GM18517 (cell line): ENCODE results near the gene QRFPR.
A peak's percentile ranks its signal among the peaks of the same experiment; 100 is the strongest.
"Not testable (repeated sequence)": the region's sequence is repeated elsewhere in the genome, so short reads cannot be mapped to it uniquely, and the experiment has no call there.

Experiments used
- ATAC-seq: cut with Tn5 transposase; IDR thresholded peaks from one replicate; pipeline ENCODE4 v1.9.1; 2021; ENCODE audit warnings: mild to moderate bottlenecking, moderate library complexity; ENCODE audit not compliant: unreplicated experiment

Gene QRFPR

DNA sequence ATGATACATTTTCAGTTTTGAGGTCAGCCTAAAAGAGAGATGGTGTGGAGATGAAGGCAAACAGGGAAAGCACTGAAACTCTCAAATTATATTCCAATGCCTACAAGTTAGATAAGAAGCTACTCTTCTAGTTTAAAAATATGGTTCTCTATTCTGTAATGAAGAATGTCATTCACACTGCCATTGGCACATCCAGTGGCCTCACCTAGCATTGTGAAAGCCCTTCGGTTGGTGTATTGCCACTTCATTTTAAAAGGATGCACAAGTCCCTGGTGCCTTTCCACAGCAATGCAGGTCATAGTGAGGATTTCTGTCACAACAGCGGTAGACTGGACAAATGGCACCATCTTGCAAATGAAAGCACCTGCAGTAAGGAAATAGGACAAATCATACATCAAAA, 40.6 kb downstream of the QRFPR start:
- no peak for ATAC-seq

DNA sequence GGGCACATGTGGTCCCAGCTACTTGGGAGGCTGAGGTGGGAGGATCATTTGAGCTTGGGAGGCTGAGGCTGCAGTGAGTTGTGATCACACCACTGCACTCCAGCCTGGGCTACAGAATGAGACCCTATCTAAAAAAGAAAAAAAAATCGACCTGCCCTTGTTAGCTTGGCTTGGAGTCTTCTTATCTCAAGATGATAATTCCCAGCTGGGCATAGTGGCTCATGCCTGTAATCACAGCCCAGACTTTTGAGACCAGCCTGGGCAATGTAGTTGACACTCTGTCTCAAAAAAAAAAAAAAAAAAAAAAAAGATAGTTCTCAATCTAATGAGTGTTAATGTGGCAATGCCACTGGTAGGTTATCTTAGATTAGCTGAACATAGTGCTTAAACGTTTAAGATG, 41.0 kb downstream of the QRFPR start:
- ATAC-seq, result no peak

DNA sequence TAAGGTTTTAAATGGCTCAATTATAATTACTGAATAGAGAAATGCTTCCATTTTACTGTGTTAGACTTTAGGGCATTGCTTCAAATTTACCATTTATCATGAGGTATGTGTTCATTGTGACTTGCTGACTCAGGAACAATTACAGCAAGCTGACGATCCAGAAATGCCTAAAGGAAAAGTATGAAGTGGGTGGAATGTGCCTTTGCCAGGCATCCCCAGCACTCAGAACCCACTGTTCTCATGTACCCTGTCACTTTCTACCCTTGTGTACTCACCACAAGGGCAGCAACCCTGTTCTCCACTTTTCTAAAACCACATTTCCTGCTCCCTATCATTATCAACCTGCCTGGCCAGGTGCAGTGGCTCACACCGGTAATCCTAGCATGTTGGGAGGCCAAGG, 41.5 kb downstream of the QRFPR start:
- ATAC-seq, result no peak

DNA sequence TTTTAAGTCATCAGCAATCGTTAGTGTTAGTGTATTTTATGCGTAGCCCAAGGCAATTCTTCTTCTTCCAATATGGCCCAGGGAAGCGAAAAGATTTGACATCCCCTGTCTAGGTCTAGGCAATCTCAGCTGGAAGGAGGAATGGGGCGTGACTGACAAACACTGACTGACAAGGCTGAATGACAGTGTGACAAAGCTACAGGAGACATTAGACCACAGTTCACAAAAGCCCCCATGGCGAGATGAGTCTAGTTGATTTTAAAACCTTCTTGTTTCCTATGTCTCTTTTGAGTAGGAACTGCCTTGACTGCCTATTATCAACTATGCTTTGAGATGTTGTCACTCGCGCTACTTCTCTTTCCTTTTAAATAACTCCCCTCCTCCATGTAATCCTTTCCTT, 42.3 kb downstream of the QRFPR start:
- ATAC-seq, result no peak

DNA sequence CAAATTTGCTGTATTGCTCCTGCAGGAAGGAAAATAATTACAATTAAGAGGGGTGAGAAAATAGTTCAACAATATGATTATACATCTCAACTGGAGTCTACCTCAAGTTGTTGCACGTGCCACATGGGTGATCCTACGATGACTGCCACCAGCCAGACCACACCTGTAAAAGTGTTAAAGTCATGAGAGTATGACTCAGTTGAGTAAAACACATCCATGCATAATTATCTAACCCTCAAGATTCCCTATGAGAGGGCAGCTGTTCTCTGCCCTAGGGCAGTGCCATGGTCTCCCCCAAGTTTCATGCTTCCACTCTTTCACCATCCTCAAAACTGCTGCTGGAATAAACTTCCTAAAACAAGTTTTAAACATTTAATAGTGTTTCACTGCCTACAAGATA, 44.1 kb downstream of the QRFPR start:
- no peak for ATAC-seq

DNA sequence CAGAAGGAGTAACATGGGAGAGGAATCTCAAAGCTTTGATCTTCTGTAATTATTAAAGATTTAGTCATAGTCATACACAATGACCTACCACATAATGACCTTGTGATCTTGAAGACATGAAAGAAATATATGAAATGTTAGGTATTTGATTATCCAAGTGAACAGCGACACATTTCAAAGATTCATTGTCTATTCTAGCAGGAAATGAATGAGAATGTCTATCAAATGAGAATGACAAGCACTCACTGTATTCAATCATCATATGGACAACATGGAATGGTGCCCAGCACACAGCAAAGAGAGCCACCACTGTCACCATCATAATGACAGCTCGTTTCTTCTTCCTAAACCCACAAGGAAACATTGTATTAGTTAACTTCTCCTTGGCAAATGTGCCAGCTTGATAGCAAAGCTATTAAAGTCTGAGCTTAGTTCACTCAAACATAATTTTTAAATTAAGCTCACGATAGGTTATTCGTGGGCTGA, 50.6 kb downstream of the QRFPR start:
- no peak for ATAC-seq

DNA sequence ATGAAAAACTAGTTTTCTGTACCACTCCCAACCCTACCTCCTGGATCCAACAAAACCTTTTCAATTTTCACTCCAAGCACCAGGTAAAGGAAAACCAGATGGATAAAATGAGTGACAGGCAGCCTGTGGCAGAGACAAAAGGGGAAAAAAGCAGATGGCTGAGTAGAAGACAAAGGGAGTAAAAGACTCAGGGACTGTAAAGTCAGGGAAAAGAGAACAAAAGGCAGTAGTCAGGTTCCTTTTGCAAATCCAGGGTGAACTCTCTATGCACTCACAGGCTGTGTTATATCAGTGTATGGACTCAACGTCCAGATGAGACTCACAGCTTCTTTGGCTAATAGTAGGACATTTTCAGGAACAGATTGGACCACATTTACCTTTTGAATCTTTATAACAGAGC, 54.2 kb downstream of the QRFPR start:
- ATAC-seq, result no peak

DNA sequence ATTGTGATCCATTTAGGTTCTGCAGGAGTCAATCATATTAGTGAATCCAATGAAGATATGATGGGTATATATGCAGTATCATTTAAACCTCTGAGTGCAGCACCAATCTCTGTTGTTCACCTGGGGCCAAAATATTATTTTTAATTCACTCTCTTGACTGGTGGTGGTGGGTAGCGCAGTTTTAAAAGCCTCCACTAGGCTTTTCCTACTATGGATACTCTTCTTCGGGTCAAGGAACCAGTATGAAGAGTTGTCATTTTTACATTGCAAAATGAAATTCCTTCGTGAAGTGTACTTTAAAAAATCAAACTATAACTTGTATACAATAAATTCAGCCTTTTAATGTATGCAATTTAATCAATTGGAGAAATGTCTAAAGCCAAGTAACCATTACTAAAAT, 56.5 kb downstream of the QRFPR start:
- no peak for ATAC-seq

DNA sequence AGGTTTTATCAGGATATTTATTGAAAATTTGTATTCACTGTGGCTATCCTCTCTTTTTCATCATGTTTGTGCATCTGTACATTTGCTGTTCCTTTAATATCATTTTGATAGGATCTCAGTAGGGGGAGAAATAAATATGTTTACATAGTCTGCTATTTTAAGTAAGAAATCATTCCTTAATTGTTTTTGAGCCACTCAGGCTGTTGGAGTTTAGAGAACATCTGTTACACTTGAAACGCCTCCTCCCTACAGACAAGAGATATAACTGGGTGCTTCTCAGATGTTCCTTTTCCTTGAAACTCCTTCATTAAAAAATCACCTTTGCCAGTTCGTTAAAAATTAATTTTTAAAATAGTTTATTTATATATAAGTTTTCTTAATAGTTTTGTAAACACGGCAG, 59.4 kb downstream of the QRFPR start:
- ATAC-seq, result no peak

DNA sequence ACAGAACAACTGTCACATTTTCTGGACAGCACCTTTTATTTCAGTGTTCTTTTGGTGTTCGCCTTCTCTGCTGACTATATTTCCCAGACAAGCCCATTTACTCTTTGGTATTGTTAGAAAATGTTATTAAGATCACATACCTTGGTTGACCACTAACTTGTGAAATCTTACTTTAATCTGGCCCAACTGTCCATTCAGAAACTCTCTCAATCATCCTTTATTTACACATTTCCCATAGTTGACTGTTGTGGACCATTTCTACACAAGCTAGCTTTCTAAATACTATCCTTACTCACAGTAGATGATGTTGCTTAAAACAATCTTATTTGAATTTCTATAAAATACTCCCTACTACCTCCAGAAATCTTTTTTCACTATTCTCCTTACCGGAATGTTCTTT, 64.7 kb downstream of the QRFPR start:
- no peak for ATAC-seq

DNA sequence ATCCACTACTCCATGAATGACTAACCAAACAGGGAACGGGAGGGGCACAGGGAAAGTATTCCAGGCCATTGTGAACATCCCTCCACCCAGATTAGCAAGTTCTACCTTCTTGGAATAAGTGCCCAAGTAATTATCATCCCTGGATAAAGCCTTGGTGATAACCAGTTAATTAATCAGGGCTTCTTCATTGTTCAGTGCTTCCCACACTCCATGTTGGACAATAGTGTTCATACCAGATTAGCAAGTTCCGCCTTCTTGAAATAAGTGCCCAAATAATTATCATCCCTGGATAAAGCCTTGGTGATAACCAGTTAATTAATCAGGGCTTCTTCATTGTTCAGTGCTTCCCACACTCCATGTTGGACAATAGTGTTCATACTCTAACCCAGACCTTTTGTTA, 67.4 kb downstream of the QRFPR start:
- not testable (repeated sequence) for ATAC-seq

DNA sequence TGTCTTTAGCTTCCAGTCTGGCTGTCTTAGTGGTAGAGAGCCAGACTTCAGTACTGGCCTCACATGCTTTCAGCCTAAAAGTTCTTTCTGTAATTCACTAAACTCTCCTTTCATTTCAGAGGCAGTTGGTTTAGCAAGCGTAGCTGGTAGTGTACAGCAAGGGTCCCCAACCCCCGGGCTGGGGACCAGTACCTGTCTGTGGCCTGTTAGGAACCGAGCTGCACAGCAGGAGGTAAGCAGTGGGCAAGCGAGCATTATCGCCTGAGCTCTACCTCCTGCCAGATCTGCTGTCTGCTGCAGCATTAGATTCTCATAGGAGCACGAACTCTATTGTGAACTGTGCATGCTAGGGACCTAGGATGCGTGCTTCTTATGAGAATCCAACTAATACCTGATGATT, 72.0 kb downstream of the QRFPR start:
- no peak for ATAC-seq

DNA sequence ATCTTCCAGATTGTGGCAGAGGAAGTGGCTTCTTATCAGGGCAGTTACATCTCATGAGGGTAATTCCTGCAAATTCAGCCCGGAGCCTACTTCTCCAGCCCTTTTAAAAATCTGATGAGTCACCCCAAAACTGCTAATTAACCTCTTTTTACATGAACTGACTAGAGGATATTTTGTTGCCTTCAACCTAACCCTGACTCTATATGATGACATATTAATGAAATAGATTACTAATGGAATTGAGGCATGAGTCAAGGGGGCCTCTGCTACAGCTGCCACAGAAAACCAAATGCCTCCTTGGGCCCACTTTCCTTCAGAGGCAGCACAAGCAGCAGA, 72.5 kb downstream of the QRFPR start:
- ATAC-seq, result no peak

DNA sequence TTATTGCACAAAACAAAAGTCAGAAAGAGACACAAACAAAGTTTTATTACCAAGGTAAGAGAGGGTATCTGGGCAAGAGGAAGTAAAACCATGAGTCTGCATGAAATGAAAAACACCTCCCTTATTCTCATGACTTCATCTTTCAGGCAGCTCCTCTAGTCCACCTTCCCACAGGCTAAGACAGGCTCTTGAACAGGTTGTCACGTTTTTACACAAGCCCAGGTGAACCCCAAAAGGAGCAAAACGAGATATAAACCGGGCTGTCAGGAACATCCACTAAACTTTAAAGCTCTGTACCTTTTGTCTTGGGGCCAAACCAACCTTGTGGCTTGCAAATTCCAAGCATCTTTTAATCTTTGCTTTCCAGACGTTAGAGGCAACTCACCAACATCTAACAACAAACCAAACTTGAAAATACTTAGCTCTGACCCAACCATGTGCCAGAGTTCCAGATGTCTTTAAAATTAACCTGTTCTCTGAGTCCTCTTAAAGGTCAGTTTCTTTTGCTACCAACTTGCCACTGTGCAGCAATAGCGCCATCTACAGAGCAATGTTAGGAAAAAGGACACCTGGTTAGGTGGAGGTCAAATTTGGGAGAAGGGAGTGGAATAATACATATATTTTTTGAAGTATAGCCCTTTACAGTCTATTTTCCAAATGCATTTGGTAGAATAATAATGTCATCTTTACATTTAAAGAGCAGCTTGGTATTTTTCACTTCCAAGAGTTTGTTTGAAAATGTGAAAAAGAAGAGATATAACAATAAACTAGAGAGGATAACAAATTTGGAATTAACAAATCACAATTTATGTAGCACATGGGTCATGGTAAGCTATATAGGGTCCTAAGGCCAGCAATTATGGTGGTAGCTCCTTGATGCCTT, 73.1 kb downstream of the QRFPR start:
- ATAC-seq, result peak; percentile 88

DNA sequence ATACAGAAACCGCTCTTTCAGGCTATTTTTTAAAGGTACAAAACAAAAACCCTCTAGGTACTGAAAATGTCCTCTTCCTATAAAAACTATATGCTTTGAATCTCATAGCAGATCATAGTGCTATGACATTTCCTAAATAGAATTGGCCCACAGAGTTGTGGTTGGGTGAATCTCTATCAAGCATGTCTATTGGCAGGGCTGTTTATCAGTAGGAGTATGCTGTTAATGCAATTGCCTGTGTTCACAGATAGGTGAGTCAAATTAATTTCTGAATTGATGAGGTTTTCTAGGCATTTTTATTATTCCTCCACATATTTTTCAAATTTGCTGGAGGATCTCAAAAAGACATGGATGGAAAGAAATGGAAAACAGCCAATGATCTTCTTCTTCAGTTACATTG, 73.9 kb downstream of the QRFPR start:
- ATAC-seq, result no peak

DNA sequence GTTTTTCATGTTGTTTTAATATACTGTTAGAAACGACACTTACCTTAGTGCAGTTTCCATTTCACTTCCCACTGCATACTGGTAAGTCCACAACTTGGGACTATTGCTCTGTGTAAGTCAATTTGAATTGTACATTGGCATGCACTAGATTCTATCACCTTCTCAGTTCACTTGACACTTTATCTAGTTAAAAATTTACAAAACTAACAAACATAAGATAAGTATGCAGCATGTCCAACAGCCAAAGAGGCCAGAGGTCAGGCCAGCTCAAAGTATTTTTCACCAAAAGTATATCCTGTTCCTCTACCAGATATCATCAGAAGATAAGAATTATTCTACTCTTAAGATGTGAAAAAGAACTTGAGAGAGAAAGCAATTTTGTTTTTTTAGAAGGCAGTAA, 75.9 kb downstream of the QRFPR start:
- ATAC-seq, result no peak

DNA sequence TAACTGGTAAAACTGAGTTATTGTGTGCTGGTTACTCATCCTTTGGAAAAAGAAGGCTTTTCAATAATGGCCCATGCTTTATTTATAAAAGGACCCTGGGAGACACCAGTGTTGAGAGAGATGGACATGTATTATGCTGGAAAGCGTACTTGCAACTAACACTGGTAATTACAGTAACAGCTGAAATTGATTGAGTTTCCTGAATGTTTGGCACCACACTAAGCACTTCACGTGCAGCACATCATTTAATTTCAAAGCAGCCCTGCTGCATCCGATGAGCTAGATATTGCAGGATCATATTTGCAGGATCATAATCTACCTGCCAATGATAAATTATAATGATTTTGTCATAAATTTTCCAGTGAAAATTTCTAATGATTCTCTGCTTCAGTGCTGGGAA, 81.5 kb downstream of the QRFPR start:
- no peak for ATAC-seq

DNA sequence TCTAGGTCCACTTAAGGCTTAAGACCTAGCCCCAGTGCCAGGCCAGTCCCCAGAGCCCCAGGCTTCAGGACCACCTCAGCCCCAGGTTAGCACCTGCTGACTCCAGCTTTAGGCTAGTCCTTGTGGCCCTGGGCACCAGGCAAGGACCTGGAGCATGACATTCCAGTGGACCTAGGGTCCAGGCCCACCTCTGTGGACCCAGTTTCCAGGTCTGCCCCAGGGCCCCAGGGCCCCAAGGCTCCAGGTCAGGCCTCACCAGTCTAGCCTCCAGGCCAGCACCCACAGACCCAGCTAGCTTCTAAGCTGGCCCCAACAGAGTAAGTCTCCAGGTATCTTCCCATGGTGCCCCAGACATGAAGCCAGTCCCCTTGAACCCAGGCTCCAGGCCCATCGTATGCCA, 97.5 kb downstream of the QRFPR start:
- ATAC-seq, result no peak

DNA sequence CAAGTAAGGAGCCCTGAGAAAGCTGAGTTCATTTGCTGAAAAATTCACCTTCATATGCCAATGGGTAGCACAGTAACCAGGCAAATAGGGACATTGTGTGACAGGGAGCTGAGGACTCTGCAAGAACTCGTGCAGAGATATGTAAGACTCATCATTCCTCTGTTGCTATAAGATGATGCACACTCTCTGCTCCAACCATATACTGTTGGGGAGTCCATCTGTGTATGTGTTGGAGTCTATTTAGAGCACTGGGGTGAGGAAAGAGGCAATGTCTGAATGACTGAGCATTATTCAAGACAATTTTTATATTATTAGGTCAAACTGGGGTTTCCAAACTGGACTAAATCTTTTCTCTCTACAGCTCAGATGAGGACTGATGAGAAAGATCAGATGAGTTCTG, 100.4 kb downstream of the QRFPR start:
- ATAC-seq, result no peak

DNA sequence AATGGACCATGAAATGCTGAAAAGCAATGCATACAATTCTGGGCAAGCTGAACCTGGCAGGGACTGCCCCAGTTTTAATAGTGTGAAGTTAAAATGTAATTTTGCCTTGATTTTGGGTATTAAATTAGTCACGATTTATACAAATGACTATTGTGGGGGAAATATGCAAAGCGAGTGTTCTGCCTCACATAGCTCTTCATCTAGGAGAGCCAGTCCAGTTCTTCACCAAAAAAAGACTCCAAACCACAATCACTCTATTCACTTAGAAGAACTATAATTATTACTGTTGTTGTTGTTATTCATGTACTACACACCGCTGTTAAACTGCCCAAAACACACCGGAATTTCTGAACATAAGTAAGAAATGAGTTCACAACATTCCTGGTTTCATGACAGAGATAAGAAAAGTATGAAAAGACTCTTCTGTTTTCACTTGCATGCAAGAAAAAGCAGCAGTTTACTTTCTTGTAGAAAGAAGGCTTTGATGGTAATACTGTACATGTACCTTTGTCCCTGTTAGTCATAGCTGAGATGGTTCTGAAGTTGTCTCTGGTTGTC, 101.9 kb downstream of the QRFPR start:
- peak; percentile 89 for ATAC-seq
